Uterus (tissue), 2 donors: ENCODE data around the gene TRIP11.

Source experiments
- CTCF ChIP-seq, 4 experiments: fragments of 200-600 bp in 2 of 4; fragments of 450-650 bp in 2 of 4; sonication (generic) in 2 of 4; IDR thresholded peaks; one replicate each; pipeline ENCODE4 v1.5.1; 2016 to 2019; ENCODE audit warnings: antibody characterized with exemption in 4 of 4, mild to moderate bottlenecking in 2 of 4, moderate library complexity in 1 of 4
- POLR2A ChIP-seq, 2 donors: fragments of 450-650 bp; IDR thresholded peaks; one replicate each; pipeline ENCODE4 v1.6.1; 2016; ENCODE audit warnings: antibody characterized with exemption in 2 of 2, mild to moderate bottlenecking in 1 of 2, moderate library complexity in 1 of 2

DNA sequence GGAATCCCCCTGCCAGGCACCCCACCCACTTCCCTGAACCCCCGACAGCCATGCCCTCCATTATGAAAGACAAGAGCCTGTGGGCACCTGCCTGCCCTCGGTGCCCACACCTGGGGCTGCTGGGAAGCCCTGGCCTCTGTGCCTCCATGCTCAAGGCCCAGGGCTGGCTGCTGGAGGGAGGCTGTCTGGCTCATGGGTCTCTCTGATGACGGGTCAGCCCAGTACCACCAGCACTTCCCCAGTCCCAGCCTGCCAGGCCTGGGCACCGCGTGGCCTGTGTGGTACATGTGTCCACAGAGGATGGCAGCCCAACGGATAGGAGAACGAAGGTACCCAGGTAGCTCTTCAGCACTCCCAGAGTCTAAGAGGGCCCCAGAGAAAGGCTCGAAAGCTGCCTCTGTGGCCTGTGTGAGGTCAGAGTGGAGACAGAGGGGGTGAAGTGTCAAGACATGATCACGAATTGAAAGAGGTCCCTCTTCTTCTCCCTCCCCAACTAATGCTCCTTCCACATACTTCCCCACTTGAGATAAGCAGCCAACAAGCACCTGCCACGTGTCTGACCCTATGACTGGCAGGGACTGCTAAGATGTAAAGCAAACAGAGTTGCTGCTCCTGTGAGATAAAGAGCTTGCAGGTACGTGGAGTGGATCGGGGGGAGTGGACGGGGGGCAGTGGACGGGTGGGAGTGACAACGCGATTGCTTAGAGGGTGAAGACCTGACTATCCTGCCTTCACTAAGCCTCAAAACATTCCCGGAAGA is 113.5 kb downstream of the TRIP11 start:
- TF ChIP-seq POLR2A (IDR thresholded peaks at IDR 0.05): no peak
- no peak for TF ChIP-seq CTCF (IDR thresholded peaks at IDR 0.05)
